ENCODE results near the gene EIF3J. TPM values are rescaled to one million over a fixed set of nuclear protein-coding genes. Genes with fewer than 3 reads are reported as not detected.

Gene EIF3J
- polyA plus RNA-seq, 1 donor from 2014 or later: 52.9 TPM

GRCh38 chr15:44492672-44493071 is 44.3 kb upstream of the EIF3J start:
- H3K27me3 ChIP-seq (ENCODE audit: insufficient read depth, low read depth, low read length): no peaks in the 10 kb centered on the region
- no peak overlapping the region for H3K27ac ChIP-seq (ENCODE audit: low read length)
- no peaks in the 10 kb centered on the region for H3F3A ChIP-seq (ENCODE audit: insufficient read depth, low read length, poor library complexity, severe bottlenecking)
- no peak overlapping the region for H3K4me3 ChIP-seq (ENCODE audit: low read length)
- no peaks in the 10 kb centered on the region for H3K9me2 ChIP-seq (ENCODE audit: insufficient read depth, low read length)
- TF ChIP-seq EP300 (conservative IDR thresholded peaks at IDR 0.05; ENCODE audit: poor library complexity, severe bottlenecking) (no peak), TAF1 (IDR thresholded peaks at IDR 0.05; ENCODE audit: low read depth) (no peak), SMC3 (conservative IDR thresholded peaks at IDR 0.05; ENCODE audit: poor library complexity) (no peak), RAD21 (conservative IDR thresholded peaks at IDR 0.05) (no peak), MXI1 (conservative IDR thresholded peaks at IDR 0.05; ENCODE audit: poor library complexity, severe bottlenecking) (no peak), REST (IDR thresholded peaks at IDR 0.05; ENCODE audit: borderline replicate concordance) (no peak), POLR2AphosphoS5 (IDR thresholded peaks at IDR 0.05) (no peak), EZH2 (IDR thresholded peaks at IDR 0.05; ENCODE audit: borderline replicate concordance, insufficient read depth, low read length, poor library complexity, severe bottlenecking) (no peak)
- TF ChIP-seq, protein P1, sequence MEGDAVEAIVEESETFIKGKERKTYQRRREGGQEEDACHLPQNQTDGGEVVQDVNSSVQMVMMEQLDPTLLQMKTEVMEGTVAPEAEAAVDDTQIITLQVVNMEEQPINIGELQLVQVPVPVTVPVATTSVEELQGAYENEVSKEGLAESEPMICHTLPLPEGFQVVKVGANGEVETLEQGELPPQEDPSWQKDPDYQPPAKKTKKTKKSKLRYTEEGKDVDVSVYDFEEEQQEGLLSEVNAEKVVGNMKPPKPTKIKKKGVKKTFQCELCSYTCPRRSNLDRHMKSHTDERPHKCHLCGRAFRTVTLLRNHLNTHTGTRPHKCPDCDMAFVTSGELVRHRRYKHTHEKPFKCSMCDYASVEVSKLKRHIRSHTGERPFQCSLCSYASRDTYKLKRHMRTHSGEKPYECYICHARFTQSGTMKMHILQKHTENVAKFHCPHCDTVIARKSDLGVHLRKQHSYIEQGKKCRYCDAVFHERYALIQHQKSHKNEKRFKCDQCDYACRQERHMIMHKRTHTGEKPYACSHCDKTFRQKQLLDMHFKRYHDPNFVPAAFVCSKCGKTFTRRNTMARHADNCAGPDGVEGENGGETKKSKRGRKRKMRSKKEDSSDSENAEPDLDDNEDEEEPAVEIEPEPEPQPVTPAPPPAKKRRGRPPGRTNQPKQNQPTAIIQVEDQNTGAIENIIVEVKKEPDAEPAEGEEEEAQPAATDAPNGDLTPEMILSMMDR (IDR thresholded peaks at IDR 0.05; ENCODE audit: poor library complexity, severe bottlenecking): no peak
- H3K79me2 ChIP-seq (replicated peaks; ENCODE audit: insufficient read depth, low read length): no peaks in the 10 kb centered on the region
- H3K4me2 ChIP-seq (ENCODE audit: low read length): no peak overlapping the region
- no peak overlapping the region for H3K9ac ChIP-seq (ENCODE audit: low read length)
- peaks cover 4% of the 10 kb centered on the region for H3K36me3 ChIP-seq (ENCODE audit: insufficient read depth, low read length)
- H2AFZ ChIP-seq (ENCODE audit: low read depth, low read length): no peak overlapping the region
- peaks cover 2% of the 10 kb centered on the region for H4K20me1 ChIP-seq (ENCODE audit: insufficient read depth)
- H3K9me3 ChIP-seq (ENCODE audit: low read length): no peaks in the 10 kb centered on the region

DNA sequence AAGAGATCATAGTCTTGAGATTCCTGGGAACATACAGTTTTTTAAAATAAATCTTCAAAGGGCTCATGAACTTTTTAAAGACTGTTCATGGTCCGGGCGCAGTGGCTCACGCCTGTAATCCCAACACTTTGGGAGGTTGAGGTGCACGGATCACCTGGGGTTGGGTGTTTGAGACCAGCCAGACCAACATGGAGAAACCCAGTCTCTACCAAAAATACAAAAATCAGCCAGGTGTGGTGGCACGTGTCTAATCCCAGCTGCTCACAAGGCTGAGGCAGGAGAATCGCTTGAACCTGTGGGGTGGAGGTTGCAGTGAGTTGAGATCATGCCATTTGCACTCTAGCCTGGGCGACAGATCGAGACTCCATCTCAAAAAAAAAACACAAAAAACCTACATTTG is 41.4 kb upstream of the EIF3J start:
- Histone ChIP-seq H3K4me2 (ENCODE audit: low read length) (no peak overlapping the region), H3K9me2 (ENCODE audit: insufficient read depth, low read length) (no peaks in the 10 kb centered on the region), H2AFZ (ENCODE audit: low read depth, low read length) (no peak overlapping the region), H3K27me3 (ENCODE audit: insufficient read depth, low read depth, low read length) (no peaks in the 10 kb centered on the region), H3F3A (ENCODE audit: insufficient read depth, low read length, poor library complexity, severe bottlenecking) (no peaks in the 10 kb centered on the region), H3K9me3 (ENCODE audit: low read length) (no peaks in the 10 kb centered on the region), H3K36me3 (ENCODE audit: insufficient read depth, low read length) (peaks cover 4% of the 10 kb centered on the region), H3K27ac (ENCODE audit: low read length) (no peak overlapping the region), H3K79me2 (replicated peaks; ENCODE audit: insufficient read depth, low read length) (no peaks in the 10 kb centered on the region), H4K20me1 (ENCODE audit: insufficient read depth) (peaks cover 2% of the 10 kb centered on the region), H3K9ac (ENCODE audit: low read length) (no peak overlapping the region), H3K4me3 (ENCODE audit: low read length) (no peak overlapping the region)
- TF ChIP-seq SMC3 (conservative IDR thresholded peaks at IDR 0.05; ENCODE audit: poor library complexity): no peak
- no peak for TF ChIP-seq RAD21 (conservative IDR thresholded peaks at IDR 0.05)

GRCh38 chr15:44500555-44500954 is 36.4 kb upstream of the EIF3J start:
- Histone ChIP-seq H3K4me2 (ENCODE audit: low read length) (no peak overlapping the region), H3K27me3 (ENCODE audit: insufficient read depth, low read depth, low read length) (no peaks in the 10 kb centered on the region), H3K9me3 (ENCODE audit: low read length) (no peaks in the 10 kb centered on the region), H3K9ac (ENCODE audit: low read length) (no peak overlapping the region), H2AFZ (ENCODE audit: low read depth, low read length) (no peak overlapping the region), H3K9me2 (ENCODE audit: insufficient read depth, low read length) (no peaks in the 10 kb centered on the region), H3K4me3 (ENCODE audit: low read length) (no peak overlapping the region), H3K27ac (ENCODE audit: low read length) (no peak overlapping the region), H3K36me3 (ENCODE audit: insufficient read depth, low read length) (no peaks in the 10 kb centered on the region), H3F3A (ENCODE audit: insufficient read depth, low read length, poor library complexity, severe bottlenecking) (no peaks in the 10 kb centered on the region), H3K79me2 (replicated peaks; ENCODE audit: insufficient read depth, low read length) (no peaks in the 10 kb centered on the region), H4K20me1 (ENCODE audit: insufficient read depth) (peaks cover 2% of the 10 kb centered on the region)
- TF ChIP-seq EP300 (conservative IDR thresholded peaks at IDR 0.05; ENCODE audit: poor library complexity, severe bottlenecking) (no peak), SMC3 (conservative IDR thresholded peaks at IDR 0.05; ENCODE audit: poor library complexity) (no peak), EZH2 (IDR thresholded peaks at IDR 0.05; ENCODE audit: borderline replicate concordance, insufficient read depth, low read length, poor library complexity, severe bottlenecking) (no peak), POLR2AphosphoS5 (IDR thresholded peaks at IDR 0.05) (no peak), REST (IDR thresholded peaks at IDR 0.05; ENCODE audit: borderline replicate concordance) (no peak), RAD21 (conservative IDR thresholded peaks at IDR 0.05) (no peak), MXI1 (conservative IDR thresholded peaks at IDR 0.05; ENCODE audit: poor library complexity, severe bottlenecking) (no peak), TAF1 (IDR thresholded peaks at IDR 0.05; ENCODE audit: low read depth) (no peak)
- TF ChIP-seq, protein P1 (IDR thresholded peaks at IDR 0.05; ENCODE audit: poor library complexity, severe bottlenecking): no peak
